G401 (cell line): ENCODE results near the gene GPR153. TPM values are rescaled to one million over a fixed set of nuclear protein-coding genes. Genes with fewer than 3 reads are reported as not detected.
"Not testable (repeated sequence)": the region's sequence is repeated elsewhere in the genome, so short reads cannot be mapped to it uniquely, and the experiment has no call there.

Source experiments
- DNase-seq: peaks from one replicate; pipeline ENCODE4 v3.0.0-alpha.2; 2015; ENCODE audit warnings: low spot score
- in situ Hi-C: cut with HindIII; loops from 2 replicates; pipeline ENCODE4 v1.10.0; 2016; ENCODE audit warnings: low sequenced_read_pairs, mixed read lengths
- total RNA-seq: library from RNA; depleted of rRNA; stranded (reverse); fragments of >200 nt; shearing (Covaris generic); gene quantifications from 2 replicates; pipeline ENCODE4 v1.2.3, GENCODE V29; 2014

GPR153 gene
- total RNA-seq, 1 experiment from 2014 or later, result 4.5 TPM

DNA sequence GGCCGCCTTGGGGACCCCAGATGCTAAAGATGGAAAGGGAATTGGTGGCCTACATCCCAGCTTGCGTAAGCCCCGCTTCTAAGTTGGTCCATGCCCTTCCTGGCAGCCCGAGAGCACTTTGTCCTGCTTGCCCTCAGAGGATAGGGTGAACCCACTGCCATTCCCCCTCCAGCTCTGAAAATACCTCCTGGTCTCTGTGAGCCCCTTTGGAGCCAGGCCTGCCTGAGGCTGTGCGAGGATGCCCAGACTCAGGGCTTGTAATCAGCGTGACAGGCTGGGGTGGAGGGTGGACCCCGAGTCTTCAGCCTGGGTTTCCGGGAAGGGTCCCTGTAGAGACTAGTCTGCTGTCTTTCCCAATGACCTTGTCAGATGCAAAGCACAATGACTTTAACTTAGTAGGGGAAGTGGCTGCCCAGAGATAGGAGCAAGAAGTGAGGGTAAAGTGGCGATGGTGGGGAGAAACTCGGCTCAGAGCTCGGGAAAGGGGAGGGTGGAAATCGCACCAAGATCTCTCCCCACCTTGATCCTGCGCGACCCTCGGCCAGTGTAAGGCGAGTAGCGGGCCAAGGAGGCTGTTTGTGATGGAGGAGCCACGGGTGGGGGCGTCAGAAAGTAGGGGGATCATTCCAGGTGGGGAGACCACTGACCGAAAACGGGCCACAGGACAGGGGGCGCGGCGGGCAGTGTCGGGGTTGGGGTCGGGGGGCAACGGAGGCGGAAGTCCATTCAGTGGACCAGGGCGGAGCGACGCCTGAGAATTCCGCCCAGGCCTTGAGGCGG is 19.6 kb downstream of the GPR153 start:
- in situ Hi-C loops, result no loop called here
- no peak for DNase-seq

DNA sequence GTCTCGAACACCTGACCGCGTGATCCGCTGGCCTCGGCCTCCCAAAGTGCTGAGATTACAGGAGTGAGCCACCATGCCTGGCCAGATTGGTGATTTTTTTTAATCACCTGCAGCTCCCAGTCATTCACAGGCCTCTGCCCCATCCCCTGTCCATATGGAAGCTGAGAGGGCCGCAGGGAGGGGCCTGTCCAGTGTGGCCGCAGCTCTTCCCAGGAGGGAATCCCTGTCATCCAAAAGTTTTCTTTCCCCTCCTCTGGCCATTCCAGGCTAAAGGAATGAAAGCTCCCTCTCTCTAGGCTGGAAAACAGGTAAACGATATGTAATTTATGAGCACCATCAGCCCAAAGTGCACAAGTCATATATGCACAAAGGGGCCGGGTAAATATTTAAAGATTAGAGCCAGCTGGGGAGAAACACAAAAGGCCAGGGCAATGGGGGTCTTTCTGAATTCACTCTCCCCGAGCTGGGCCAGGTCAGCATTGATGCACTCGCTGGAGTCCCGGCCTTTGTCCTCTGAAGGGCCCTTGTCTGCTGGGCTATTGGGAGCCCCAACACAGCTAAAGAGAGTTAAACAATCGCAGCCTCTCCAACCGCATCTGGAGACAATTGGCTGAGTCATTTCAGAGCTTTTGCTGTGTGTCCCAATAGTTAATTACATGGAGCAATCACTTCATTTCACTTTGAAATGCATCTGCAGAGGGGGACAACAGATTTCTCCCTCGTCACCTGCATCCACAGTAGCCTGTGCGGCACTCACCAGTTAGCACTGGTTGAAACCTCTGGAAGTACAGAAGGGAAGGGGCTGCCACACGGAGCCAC is 20.7 kb downstream of the GPR153 start:
- no peak for DNase-seq
- in situ Hi-C loops, result no loop called here

DNA sequence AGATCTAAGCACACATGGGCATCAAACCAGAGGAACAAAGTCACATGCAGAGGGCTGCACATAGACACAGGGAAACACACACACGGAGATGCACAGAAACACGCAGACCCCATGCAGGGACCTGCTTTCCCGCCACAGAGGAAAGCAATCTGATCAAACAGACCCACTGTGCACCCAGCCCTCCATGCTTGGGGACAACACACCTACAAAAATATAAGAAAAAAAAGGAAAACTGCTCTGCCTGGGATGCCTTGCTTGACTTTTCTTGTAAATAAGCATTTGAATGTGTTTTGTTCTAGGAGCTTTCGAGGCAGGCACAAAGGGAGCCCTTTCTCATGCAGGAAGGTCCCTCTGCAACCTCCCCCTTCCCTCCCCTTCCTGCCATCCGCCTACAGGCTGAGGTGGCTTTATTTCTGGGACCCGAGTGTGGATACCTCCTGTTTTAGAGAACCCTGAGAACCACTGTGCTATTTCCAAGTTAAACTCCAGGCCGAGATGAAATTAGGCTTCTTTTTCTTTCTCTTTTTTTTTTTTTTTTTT is 21.6 kb downstream of the GPR153 start:
- in situ Hi-C loops, result no loop called here
- DNase-seq, result no peak

DNA sequence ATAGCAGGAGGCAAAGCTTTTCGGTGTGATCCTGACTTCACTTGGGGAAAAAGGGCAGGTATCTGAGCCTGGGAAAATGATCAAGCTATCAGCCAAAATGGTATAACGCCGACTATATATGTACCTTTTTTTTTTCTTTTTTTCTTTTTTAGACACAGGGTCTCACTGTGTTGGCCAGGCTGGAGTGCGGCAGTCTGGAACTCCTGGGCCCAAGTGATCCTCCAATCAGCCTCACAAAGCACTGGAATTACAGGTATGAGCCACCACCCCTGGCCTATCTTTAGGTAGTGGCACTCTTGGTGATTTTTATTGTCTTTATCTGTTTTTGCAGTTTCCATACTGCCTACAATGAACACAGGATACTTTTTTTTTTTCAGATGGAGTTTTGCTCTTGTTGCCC is 23.8 kb downstream of the GPR153 start:
- DNase-seq, result no peak
- in situ Hi-C loops, result no loop called here

DNA sequence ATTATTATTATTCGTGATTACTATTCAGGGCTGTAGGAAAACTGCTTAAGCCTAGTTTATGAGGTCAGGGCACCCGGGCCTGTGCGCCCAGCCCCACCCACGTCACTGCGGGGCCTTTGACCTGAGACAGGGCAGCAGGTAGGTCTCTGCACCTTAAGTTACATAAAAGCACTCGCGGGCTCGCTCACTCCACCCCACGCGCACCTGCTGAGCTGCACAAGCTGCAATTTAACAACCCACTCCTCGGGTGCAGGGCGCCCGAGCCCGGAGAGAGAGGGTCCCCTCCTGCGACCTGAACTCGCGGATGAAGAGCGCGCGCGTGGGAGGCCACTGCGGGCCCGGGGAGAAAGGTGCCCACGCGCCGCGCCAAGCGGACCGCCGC is 25.6 kb downstream of the GPR153 start:
- in situ Hi-C loops, result no loop called here
- DNase-seq, result no peak

DNA sequence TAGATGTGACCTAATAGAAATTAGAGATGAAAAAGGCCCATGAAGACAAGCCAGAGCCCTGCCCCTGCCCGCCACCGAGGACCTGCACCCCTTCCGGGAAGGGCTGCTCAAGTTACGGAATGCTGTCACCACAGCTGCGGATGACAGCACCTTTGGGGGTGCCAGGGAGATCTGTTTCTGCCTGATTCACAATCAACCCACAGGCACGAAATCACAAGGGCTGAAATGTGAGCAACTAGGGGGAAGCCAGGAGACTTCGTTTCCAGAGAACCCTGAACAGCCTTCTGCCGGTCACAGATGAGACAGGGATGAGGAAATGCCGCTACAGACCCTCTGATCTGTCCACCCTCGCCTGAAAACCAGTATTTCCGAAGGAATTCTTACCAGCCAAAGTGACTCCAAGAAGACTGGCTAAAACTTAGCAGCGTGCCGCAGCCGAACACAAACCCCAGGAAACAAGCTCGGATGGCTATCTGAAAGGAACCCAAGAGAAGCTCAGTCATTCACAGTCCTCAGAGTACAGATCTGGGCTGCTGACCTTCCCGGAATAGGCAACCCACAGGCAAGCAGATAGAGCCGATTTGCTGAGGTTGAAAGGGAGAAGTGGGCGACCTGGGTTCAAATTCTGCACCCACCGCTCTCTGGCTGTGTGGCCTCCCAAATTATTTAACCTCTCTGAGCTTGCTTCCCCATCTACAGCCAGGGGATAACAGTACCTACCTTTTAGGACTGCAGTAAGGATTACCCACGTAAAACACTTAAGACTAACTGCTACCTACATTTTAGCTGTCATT is 26.2 kb downstream of the GPR153 start:
- in situ Hi-C loops, result no loop called here
- no peak for DNase-seq

DNA sequence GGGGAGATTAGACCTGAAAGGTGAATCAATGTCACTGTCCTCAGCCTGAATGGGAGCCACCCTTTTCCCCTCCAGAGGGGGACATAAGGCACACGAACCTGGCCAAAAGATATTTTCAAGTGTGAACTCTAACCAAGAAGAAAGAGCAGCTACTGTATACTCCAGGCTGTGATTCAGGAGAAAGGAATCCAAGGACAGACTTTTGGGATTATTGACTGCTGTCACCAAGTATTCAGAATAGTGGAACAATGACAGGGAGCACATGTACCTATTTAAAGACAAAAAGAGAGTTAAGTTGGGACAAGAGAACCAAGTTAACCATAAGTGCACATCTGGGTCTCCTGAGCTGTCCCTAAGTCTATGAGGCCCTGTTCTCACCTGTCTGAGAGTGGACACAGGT is 27.5 kb downstream of the GPR153 start:
- in situ Hi-C loops, result no loop called here
- no peak for DNase-seq

DNA sequence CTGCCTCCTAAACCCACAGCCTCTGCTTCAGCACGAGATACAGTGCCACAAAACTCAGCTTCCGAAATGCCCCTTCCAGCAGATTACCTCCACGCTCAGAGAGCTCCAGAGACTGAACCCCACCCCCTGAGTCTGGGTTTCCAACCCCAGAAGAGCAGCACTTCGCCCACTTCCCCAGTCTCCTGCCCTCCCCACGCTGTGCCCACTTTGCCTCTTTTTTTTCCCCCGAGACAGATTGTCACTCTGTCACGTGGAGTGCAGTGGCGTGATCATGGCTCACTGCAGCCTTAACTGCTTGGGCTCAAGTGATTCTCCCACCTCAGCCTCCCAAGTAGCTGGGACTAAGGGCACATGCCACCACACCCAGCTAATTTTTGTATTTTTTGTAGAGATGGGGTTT is 35.2 kb downstream of the GPR153 start:
- in situ Hi-C loops, result no loop called here
- DNase-seq, result no peak

DNA sequence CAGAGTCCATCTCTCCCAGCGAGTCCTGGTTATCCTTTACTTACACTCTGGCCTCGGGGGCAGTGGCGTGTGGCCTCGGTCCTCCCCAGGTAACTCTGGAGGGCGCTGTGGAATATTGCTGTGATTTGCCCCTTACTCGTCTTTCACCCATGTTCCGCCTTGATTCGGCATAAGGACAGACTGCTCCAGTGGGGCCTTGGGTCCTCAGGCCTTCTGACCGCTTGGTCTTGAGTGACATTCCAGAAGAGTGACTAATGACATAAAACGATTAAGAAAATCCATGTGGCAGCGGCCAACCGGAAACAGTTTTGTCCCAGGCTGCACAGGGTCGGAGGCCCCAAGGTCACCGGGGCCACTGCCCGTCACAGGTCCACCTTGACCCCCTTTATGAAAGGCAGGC is 36.2 kb downstream of the GPR153 start:
- in situ Hi-C loops, result no loop called here
- no peak for DNase-seq

DNA sequence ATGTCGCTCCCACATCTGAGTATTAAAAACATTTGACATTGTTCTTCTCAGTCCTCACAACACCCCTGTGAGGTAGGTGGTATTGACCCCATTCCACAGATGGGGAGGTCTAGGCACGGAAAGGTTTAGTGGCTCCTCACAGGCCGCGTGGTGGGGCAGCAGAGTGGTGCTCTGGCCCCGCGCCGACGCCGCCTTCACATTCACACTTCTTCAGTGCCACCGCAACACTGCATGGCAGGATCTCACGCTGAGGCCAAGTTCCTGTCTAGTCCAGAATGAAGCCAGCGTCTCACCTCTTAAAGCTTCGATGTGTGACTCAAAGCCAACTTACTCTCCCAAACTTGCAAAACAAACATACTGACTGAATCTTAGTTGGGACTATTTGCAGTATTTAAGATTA is 37.3 kb downstream of the GPR153 start:
- in situ Hi-C loops, result no loop called here

DNA sequence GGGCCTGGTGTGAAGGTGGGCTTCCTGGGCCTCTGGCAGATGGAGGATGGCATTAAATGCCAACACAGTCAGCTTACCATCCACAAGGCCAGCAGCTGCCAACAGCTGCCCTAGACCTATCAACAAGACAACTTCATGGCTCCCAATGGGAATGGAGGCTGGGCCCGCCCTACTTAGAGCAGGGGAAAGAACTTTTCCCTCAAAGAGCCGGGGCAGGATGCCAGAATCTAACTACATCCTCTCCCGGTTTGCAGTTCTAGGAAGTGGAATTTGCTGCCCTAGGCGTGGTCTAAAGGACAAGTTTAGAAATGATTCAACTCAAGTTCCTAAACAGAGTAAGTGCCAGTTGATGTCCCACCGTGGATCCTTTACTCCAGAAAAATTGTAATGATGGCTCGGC is 38.3 kb downstream of the GPR153 start:
- no peak for DNase-seq
- in situ Hi-C loops, result no loop called here

More for the DNA sequence above, 37.3 kb downstream of the GPR153 start:
- DNase-seq, result no peak

DNA sequence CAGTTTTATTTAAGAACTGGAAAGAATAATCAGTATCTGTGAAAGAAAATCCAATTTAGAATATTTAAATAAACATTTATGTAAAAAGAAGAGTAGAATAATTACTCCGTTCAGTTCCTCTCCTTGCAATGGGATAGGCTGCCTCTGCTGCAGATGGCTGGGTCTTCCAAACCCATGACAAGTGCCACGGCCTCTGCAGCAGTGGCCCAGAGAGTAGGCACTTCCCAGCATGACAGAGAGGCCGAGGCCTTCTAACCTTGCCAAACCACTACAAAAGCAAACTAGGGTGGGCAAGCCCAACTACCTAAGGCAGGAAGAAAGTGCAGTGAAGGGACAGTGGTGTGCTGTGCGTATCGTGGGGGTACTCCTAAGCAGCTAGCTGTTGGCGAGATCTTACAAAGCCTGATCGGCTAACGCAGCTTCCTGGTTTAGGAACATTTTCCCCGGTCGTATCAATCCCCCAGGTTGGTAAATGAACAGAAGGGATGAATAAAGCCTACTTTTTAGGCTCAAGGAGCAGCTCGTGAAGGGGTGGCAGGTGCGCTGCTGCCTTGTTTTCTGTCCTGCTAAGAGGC is 39.6 kb downstream of the GPR153 start:
- DNase-seq, result no peak
- in situ Hi-C loops, result no loop called here

DNA sequence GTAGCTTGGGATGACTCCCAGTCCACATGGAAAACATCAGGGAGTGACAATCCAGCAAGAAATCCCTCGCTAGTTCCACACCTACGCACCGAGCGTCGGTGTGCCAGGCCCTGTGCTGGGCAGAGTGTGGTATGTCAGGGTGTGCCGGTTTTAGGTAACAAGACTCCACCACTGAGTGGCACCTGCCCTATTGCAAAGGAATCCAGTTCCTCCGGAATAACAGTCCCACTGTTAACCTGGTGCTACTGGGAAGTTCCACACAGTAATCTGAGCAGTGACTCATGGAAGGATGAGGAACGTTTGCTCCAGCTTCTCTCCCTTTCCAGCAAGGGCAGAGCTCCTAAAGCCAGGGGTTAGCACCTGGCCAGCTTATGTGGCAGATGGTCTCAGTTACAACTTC is 40.7 kb downstream of the GPR153 start:
- no peak for DNase-seq

DNA sequence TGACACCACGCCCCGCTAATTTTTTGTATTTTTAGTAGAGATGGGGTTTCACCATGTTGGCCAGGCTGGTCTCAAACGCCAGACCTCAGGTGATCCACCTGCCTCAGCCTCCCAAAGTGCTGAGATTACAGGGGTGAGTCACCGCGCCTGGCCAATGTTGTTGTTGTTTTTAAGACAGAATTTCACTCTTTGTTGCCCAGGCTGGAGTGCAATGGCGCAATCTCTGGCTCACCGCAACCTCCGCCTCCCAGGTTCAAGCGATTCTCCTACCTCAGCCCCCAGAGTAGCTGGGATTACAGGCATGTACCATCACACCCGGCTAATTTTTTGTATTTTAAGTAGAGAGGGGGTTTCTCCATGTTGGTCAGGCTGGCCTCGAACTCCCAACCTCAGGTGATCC is 41.3 kb downstream of the GPR153 start:
- DNase-seq, in situ Hi-C loops: not testable (repeated sequence)

More for the DNA sequence above, 40.7 kb downstream of the GPR153 start:
- in situ Hi-C loops, result no loop called here

DNA sequence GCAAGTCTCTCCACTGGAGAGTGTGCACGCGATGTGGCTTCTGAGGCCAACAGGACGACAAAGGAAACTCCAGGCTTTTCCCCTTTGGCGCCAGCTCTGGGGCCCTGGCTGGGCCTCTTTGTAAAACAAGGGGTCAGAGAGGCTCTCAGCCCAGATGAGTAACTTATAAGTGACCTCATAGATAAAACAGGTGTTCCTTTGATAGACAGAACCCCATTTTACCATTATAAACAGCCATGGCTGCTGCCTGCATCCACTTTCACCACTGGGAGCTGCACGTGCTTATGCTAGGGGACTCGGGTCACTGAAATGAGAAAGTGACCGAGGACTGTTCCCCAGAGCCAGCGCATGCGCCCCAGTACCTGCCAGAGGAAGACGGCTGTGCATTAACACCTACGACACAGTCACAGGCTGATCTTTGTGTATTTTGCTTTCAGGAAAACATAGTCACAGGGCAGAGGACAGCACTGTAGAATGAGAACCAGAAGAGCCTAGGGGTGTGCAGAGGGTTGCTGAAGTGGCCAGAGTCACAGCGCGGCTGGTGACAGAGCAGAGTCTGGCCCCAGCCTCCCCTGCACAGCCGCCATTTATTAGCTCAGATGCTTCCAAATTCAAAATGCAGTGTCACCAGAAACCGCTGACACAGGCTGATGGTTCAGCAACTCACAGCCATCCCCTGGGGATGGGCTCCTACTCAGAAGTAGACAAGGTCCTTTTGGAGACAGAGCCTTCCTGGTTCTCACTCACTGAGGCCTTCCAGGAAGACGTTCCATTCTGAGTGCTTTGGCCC is 42.3 kb downstream of the GPR153 start:
- no peak for DNase-seq

DNA sequence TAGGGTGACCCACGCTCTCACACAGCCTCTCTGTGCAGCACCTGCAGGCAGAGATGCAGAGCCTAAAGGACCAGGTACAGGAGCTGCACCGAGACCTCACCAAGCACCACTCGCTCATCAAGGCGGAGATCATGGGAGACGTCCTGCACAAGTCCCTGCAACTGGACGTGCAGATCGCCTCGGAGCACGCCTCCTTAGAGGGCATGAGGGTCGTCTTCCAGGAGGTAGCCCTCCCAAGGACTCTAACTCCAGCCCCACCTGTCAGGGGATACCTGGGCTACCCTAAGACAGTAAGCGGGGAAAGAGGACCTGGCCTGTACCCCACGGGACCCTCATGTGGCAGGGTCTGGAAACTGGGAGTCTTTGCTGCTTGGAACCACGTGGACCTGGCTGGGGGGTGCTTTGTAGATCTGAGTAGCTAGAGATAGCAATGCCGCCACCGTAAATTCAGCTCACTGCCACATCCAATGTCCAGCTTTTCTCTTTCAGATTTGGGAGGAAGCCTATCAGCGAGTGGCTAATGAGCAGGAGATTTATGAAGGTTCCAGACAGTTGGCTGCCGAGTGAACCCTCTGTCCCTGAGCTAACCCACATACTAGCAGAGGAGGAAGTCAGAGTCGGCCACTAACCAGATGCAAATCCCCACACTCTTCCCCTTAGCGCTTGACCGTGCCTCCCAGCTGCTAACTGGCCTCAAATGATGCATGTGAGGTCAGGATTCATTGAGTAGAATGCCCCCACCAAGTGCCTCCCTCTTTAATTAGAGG is 48.5 kb downstream of the GPR153 start:
- in situ Hi-C loops, result no loop called here
- DNase-seq, result no peak

More for the DNA sequence above, 42.3 kb downstream of the GPR153 start:
- in situ Hi-C loops, result no loop called here

DNA sequence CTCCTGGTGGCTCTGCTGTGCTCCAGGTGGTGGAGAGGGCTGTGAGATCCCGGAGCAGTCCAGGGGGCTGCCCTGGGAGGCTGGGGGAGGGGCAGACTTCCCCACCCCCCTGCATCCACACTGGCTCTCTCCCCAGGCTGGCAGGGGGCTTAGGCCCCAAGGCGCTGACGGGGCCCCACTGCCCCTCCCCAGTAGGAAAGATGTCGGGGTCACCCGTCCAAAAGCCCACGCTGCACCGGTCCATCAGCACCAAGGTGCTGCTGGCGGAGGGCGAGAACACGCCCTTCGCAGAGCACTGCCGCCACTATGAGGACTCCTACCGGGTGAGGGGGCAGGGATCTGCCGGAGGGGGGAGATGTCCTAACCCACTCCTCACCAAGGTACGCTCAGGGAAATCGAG is 49.2 kb downstream of the GPR153 start:
- no peak for DNase-seq
- in situ Hi-C loops, result no loop called here
